ENCODE measurements around the gene GPC6.

The GPC6 gene

GRCh38 chr13:93283255-93283654, 56.6 kb downstream of the GPC6 start:
- Mint-ChIP-seq H3K27me3 (peaks cover 7% of the 10 kb centered on the region), H3K9me3 (no peaks in the 10 kb centered on the region), H3K4me3 (no peak overlapping the region), H3K4me1 (no peaks in the 10 kb centered on the region), H3K27ac (no peak overlapping the region)
- DNase-seq = no peak
- ATAC-seq = no peak

- peaks cover 7% of the 10 kb centered on the region for H3K27me3 Mint-ChIP-seq
- DNase-seq = no peak
- ATAC-seq = no peak
- no peak overlapping the region for H3K4me3 Mint-ChIP-seq
- H3K9me3 Mint-ChIP-seq = no peaks in the 10 kb centered on the region
- H3K27ac Mint-ChIP-seq = no peak overlapping the region
- no peaks in the 10 kb centered on the region for H3K4me1 Mint-ChIP-seq
Observed at GRCh38 chr13:93284064-93284463, 57.5 kb downstream of the GPC6 start.

DNA sequence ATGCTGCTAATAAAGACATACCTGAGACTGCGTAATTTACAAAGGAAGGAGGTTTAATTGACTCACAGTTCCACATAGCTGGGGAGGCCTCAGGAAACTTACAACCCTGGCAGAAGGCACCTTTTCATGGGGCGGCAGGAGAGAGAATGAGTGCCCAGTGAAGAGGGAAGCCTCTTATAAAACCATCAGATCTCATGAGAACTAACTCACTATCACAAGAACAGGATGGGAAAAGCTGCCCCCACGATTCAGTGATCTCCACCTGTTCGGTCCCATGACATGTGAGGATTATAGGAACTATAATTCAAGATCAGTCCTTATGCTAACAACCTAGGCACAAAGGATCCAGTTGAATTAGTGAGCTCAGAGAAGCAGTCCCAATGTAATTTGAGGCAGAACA, 59.4 kb downstream of the GPC6 start:
- no peak overlapping the region for H3K4me3 Mint-ChIP-seq
- H3K9me3 Mint-ChIP-seq = no peaks in the 10 kb centered on the region
- DNase-seq (no peak), ATAC-seq (no peak)
- H3K27me3 Mint-ChIP-seq = peaks cover 7% of the 10 kb centered on the region
- H3K4me1 Mint-ChIP-seq = peaks cover 6% of the 10 kb centered on the region
- H3K27ac Mint-ChIP-seq = no peak overlapping the region

DNA sequence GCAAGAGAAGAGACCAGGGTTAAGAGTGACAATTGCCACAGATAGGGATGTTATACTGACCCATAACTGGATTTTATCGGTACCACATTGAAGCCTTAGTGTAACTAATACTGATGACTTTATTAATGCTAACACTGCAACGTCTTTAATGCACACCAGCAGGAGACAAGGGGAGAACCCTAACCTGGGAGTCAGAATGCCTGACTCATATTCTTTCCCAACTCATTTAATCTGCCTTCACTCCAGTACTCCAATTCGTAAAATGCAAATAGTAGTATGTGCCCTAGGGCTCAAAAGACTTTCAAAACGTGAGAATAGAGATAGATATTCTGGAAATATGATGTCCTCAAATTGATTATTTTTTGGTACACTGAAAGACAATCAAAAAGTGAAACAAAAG, 62.4 kb downstream of the GPC6 start:
- DNase-seq (no peak), ATAC-seq (no peak)
- H3K4me3 Mint-ChIP-seq = no peak overlapping the region
- H3K4me1 Mint-ChIP-seq = peaks cover 6% of the 10 kb centered on the region
- peaks cover 7% of the 10 kb centered on the region for H3K27me3 Mint-ChIP-seq
- H3K27ac Mint-ChIP-seq = no peak overlapping the region
- no peaks in the 10 kb centered on the region for H3K9me3 Mint-ChIP-seq

- H3K4me1 Mint-ChIP-seq = peaks cover 6% of the 10 kb centered on the region
- no peaks in the 10 kb centered on the region for H3K9me3 Mint-ChIP-seq
- DNase-seq (no peak), ATAC-seq (no peak)
- H3K4me3 Mint-ChIP-seq = no peak overlapping the region
- H3K27ac Mint-ChIP-seq = no peak overlapping the region
- H3K27me3 Mint-ChIP-seq = peaks cover 7% of the 10 kb centered on the region
Observed at GRCh38 chr13:93289842-93290241, 63.2 kb downstream of the GPC6 start.

GRCh38 chr13:93290503-93290902, 63.9 kb downstream of the GPC6 start:
- Mint-ChIP-seq H3K4me3 (no peak overlapping the region), H3K4me1 (peaks cover 6% of the 10 kb centered on the region), H3K9me3 (no peaks in the 10 kb centered on the region), H3K27ac (no peak overlapping the region), H3K27me3 (peaks cover 7% of the 10 kb centered on the region)
- DNase-seq (no peak), ATAC-seq (no peak)

DNA sequence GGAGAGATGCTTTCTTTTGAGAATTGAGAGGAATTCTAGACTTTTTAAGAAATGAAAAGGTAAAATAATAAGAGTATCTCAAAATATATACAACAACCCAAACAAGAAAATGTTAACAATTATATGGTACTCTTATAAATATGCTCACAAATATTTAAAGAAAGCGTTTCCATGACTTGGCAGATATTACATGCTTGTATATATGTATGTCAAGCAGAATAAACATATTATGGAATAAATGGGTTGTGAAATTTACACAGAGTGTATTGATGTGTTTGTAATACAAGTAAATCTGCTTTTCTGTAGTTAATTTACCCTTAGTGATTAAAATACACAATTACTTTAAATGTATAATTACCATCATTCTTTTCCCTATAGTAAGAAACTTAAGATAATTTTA, 65.8 kb downstream of the GPC6 start:
- no peak for DNase-seq
- ATAC-seq = no peak
- peaks cover 8% of the 10 kb centered on the region in 2 donors for H3K9me3 Mint-ChIP-seq
- no peak overlapping the region for H3K27ac Mint-ChIP-seq
- peaks cover 6% of the 10 kb centered on the region for H3K4me1 Mint-ChIP-seq
- H3K4me3 Mint-ChIP-seq = no peak overlapping the region
- no peaks in the 10 kb centered on the region for H3K27me3 Mint-ChIP-seq

GRCh38 chr13:93293710-93294109, 67.1 kb downstream of the GPC6 start:
- Mint-ChIP-seq H3K27ac (no peak overlapping the region), H3K9me3 (peaks cover 8% of the 10 kb centered on the region in 2 donors), H3K4me1 (peaks cover 6% of the 10 kb centered on the region), H3K27me3 (no peaks in the 10 kb centered on the region), H3K4me3 (no peak overlapping the region)
- DNase-seq = no peak
- no peak for ATAC-seq

DNA sequence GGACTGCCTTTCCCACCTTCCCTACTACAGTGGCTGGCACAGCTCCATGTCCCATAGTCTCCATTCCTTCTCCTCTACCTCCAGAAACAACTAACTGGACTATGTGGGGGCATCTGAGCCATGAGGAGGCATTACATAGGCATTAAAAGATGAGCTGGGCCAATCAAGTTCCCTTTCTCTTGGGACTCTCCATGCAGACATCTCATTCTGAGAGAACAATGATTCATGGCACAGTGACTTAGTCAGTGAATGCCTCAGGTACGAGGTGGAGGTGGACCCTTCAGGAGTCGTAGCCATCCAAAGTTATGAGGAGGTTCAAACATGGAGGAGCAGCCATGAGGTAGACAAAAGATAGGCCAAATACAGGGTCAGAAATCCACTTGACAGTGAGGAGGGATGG, 70.0 kb downstream of the GPC6 start:
- no peak for ATAC-seq
- Mint-ChIP-seq H3K9me3 (peaks cover 8% of the 10 kb centered on the region in 2 donors), H3K27ac (no peak overlapping the region), H3K4me3 (no peak overlapping the region), H3K27me3 (no peaks in the 10 kb centered on the region), H3K4me1 (no peaks in the 10 kb centered on the region)
- DNase-seq = no peak

DNA sequence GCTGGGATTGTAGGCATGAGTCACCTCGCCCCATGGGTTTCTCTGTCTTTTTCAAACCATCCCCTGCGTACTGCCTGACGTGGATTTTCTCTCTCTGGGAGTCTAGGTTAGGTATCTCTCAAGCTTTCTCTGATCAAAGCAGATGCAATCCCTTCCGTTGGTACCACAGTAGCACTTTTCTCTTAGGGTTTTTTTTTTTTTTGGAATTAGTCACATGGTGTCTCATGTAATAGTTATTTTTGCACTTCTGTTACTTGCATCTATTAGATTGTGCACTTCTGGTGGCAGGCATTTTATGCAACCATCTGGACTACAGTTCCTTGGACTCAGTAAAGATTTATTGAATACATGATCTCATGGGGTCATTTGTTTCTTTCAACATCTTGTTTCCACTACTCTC, 72.1 kb downstream of the GPC6 start:
- Mint-ChIP-seq H3K27ac (no peak overlapping the region), H3K4me3 (no peak overlapping the region), H3K4me1 (no peaks in the 10 kb centered on the region), H3K27me3 (no peaks in the 10 kb centered on the region), H3K9me3 (peaks cover 8% of the 10 kb centered on the region in 2 donors)
- ATAC-seq = no peak
- no peak for DNase-seq

DNA sequence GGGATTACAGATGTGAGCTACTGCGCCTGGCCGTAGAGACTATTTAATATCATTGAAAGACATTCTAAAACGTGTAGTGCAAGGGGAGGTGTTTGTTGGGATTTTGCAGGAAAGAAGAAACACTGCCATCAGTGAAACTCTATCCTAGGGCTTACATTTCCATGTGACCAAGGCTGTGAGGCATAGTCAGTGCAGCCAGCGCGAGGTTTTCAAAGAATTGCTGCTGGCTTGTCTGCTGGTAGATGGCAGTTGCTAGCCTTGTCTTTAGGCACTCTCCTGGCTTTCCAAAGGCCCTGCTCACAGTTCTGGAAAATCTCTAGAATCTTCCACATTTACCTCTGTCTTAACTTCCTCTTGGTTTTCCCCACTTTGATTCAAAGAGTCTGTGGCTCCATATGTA, 77.5 kb downstream of the GPC6 start:
- no peaks in the 10 kb centered on the region for H3K27me3 Mint-ChIP-seq
- DNase-seq (no peak), ATAC-seq (no peak)
- no peak overlapping the region for H3K4me3 Mint-ChIP-seq
- H3K9me3 Mint-ChIP-seq = no peaks in the 10 kb centered on the region
- H3K4me1 Mint-ChIP-seq = no peaks in the 10 kb centered on the region
- H3K27ac Mint-ChIP-seq = no peak overlapping the region

- no peaks in the 10 kb centered on the region for H3K9me3 Mint-ChIP-seq
- H3K27me3 Mint-ChIP-seq = peaks cover under 1% of the 10 kb centered on the region
- H3K27ac Mint-ChIP-seq = no peak overlapping the region
- H3K4me1 Mint-ChIP-seq = no peaks in the 10 kb centered on the region
- H3K4me3 Mint-ChIP-seq = no peak overlapping the region
- ATAC-seq (no peak), DNase-seq (no peak)
Observed at GRCh38 chr13:93304868-93305613, 78.4 kb downstream of the GPC6 start.

DNA sequence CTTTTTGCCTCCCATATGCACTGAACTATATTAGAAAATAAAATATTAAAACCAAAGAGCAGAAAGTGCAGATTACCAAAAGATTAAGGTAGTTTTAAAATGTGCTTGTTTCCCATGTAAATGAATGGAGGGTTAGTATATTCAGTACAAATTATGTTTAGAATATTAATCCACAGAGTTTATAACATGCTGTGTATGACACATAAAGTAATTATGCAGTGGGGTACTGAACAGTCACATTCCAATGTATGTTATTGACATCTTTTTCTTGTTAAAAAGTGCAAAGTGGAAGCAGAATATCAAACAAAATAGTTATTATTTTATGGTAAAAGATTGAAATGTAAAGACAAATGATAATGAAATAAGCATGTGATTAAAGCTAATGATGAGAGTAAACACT, 79.3 kb downstream of the GPC6 start:
- H3K27ac Mint-ChIP-seq = no peak overlapping the region
- DNase-seq = no peak
- H3K4me3 Mint-ChIP-seq = no peak overlapping the region
- peaks cover 5% of the 10 kb centered on the region for H3K27me3 Mint-ChIP-seq
- ATAC-seq = no peak
- no peaks in the 10 kb centered on the region for H3K9me3 Mint-ChIP-seq
- H3K4me1 Mint-ChIP-seq = no peaks in the 10 kb centered on the region

DNA sequence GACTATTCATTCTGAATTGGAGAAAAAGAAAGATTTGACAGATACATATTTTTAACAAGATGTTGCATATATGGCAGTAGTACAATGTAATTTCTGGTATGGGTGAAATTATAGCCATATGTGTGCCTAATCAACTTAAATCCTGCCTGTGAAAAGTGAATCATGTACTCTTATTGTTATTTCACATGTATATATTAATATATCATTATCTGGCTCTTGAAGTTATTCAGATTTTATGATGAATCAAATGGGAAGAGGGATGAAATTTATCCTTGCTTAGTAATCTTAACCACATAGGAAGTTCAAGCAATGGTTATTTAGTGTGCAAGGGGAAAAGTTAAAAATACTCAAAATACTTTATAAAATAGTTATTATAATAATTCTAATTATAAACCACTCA, 80.5 kb downstream of the GPC6 start:
- DNase-seq = no peak
- H3K27me3 Mint-ChIP-seq = peaks cover 5% of the 10 kb centered on the region
- no peak overlapping the region for H3K27ac Mint-ChIP-seq
- ATAC-seq = no peak
- H3K4me3 Mint-ChIP-seq = no peak overlapping the region
- H3K4me1 Mint-ChIP-seq = no peaks in the 10 kb centered on the region
- H3K9me3 Mint-ChIP-seq = no peaks in the 10 kb centered on the region

GRCh38 chr13:93307651-93308050, 81.0 kb downstream of the GPC6 start:
- Mint-ChIP-seq H3K27ac (no peak overlapping the region), H3K27me3 (peaks cover 5% of the 10 kb centered on the region)

DNA sequence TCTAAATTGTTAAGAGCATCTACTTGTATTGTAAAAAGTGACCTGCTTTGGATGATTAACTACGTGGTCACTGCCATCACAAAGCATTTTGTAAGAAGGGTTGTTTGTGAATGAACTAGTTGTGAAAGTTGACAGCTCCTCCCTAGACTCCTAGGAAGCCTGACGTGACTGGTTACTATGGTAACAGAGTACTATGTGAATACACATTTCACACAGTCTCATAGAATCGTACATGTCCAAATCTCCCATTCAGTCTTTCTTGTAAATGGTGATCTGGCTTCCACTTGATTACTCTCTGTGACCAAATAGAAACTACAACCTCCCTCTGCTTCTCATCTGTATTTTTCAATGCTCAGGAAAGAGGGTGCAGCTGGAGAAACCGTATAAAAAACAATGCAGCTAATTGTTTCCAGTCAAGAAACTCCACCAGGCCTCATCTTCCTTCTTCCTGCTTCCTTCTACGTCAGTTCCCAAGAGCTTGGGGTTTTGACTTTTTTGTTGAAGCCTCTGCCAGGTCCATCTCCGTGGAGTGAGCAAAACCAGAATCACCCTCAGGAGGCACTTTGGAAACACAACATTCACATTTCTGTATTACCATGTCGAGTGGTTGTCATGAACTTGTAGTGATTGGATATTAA, 83.4 kb downstream of the GPC6 start:
- peaks cover 0 to 8% of the 10 kb centered on the region in 2 donors for H3K9me3 Mint-ChIP-seq
- H3K4me1 Mint-ChIP-seq = no peaks in the 10 kb centered on the region
- no peak overlapping the region for H3K4me3 Mint-ChIP-seq
- peaks cover 14% of the 10 kb centered on the region for H3K27me3 Mint-ChIP-seq
- DNase-seq (no peak), ATAC-seq (no peak)
- no peak overlapping the region for H3K27ac Mint-ChIP-seq

More at GRCh38 chr13:93307651-93308050, 81.0 kb downstream of the GPC6 start:
- Mint-ChIP-seq H3K9me3 (no peaks in the 10 kb centered on the region), H3K4me3 (no peak overlapping the region), H3K4me1 (no peaks in the 10 kb centered on the region)
- no peak for DNase-seq
- no peak for ATAC-seq

- no peak overlapping the region for H3K4me3 Mint-ChIP-seq
- H3K27ac Mint-ChIP-seq = no peak overlapping the region
- DNase-seq (no peak), ATAC-seq (no peak)
- H3K4me1 Mint-ChIP-seq = no peaks in the 10 kb centered on the region
- H3K9me3 Mint-ChIP-seq = peaks cover 0 to 8% of the 10 kb centered on the region in 2 donors
- peaks cover 9% of the 10 kb centered on the region for H3K27me3 Mint-ChIP-seq
Observed at GRCh38 chr13:93316841-93317240, 90.2 kb downstream of the GPC6 start.

All from stimulated activated naive CD8-positive, alpha-beta T cell treated with anti-CD3 and anti-CD28 coated beads, Interleukin-15, amount 100 ng/mL, for 72 hours (primary cell).